AG09309 (cell line): Measurements from ENCODE around the gene ST7.

Experiments
- DNase-seq: peaks from one replicate; pipeline ENCODE4 v3.0.0-alpha.2; 2010; ENCODE audit warnings: low read depth
- H3K4me3 ChIP-seq: 2 replicates; pipeline ENCODE4 v1.5.1; 2011; ENCODE audit warnings: mild to moderate bottlenecking, low read depth, low read length, moderate library complexity; ENCODE audit not compliant: control insufficient read depth
- TF ChIP-seq, protein P1 (sequence below): IDR thresholded peaks from 2 replicates; pipeline ENCODE4 v1.5.1; 2011; ENCODE audit warnings: mild to moderate bottlenecking, low read depth, low read length, inconsistent platforms; ENCODE audit not compliant: insufficient read depth, control insufficient read depth; ENCODE audit errors: missing control alignments

The ST7 gene

DNA sequence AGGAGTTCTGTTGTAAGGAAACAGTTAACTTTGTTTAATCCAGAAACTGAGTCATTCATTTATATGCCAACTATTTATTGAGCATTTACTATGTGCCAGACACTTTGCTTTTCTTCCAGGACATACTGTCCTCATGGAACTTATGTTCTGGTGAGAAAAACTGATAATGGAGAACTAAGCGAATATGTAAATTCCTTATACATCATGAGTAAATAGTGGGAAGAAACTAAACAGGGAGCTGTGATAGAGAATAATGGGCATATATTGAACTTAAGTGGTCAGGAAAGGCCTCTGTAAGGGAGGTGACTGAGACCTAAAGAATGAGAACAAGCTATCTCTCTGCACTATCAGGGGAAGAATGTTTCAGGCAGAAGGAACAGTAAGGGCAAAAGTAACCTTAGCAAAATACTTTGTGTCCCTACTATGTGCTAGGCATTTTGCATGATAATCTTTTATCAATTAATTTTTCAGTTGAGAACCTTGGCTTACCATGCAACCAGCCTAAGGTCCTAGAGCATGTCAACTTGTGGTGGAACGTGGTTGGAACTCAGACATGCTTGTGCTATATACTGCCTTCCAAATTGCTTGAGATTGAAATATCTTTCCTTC lies 45.4 kb downstream of the ST7 start:
- TF ChIP-seq, protein P1, sequence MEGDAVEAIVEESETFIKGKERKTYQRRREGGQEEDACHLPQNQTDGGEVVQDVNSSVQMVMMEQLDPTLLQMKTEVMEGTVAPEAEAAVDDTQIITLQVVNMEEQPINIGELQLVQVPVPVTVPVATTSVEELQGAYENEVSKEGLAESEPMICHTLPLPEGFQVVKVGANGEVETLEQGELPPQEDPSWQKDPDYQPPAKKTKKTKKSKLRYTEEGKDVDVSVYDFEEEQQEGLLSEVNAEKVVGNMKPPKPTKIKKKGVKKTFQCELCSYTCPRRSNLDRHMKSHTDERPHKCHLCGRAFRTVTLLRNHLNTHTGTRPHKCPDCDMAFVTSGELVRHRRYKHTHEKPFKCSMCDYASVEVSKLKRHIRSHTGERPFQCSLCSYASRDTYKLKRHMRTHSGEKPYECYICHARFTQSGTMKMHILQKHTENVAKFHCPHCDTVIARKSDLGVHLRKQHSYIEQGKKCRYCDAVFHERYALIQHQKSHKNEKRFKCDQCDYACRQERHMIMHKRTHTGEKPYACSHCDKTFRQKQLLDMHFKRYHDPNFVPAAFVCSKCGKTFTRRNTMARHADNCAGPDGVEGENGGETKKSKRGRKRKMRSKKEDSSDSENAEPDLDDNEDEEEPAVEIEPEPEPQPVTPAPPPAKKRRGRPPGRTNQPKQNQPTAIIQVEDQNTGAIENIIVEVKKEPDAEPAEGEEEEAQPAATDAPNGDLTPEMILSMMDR, result no peak
- no peak for DNase-seq
- H3K4me3 ChIP-seq, result no peak overlapping the region

DNA sequence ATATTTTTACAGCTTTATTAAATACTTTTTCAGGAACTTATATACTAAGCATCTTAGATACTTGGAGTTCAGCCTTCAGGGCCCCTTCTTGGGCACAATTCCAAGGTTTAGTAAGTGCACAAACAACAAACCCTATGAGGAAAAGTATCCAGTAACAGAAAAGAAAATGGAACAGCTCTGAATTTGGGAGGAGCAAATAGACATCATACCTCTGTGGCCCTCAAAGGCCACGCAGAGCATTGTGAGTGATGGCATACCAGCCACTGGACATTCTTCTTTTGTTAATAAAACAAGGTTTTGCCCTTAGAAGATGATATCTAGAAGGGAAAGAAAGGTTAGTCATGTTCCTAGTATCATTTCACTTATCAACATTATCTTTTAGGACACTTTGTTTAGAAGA lies 46.0 kb downstream of the ST7 start:
- DNase-seq, result no peak
- TF ChIP-seq, protein P1, result no peak

DNA sequence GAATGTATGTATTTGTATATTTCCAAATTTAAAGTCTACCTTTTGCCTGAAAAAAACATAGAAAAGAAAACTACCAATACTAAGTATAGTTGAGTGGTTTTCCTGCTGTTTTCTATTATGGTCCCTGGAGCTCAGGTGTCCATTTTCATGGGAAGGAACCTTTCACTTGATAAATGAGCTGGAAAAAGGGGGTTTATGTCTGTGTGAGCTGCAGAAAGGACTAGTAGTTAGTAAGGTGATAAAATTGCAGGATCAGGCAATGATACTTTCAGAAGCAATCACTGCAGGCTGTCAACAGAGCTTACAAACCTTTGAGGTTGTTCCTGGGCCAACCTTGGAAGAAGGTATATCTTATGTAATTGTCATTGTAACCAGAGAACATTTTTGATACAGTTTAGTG lies 48.0 kb downstream of the ST7 start:
- no peak for DNase-seq
- TF ChIP-seq, protein P1, result no peak
- H3K4me3 ChIP-seq, result no peak overlapping the region

More for the DNA sequence above, 46.0 kb downstream of the ST7 start:
- H3K4me3 ChIP-seq, result no peak overlapping the region

DNA sequence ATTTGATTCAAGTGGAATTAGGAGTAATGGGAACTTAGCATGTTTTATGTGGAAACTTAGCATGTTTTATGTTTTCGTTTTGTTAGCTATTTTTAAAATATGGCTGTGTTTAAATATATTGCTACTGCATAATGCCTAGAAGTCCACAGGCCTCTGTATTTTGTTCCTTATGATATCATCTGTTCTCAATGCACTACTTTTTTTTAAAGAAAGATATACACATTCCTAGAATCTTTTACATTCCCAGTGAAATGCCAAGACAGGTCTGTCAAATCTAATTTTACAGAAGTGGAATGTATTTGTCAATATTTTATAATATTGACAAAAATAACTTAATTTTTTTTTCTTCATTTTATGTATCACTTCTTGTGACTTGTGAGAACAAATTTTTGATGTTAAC lies 51.6 kb downstream of the ST7 start:
- TF ChIP-seq, protein P1, result no peak
- DNase-seq, result no peak
- H3K4me3 ChIP-seq, result no peak overlapping the region

DNA sequence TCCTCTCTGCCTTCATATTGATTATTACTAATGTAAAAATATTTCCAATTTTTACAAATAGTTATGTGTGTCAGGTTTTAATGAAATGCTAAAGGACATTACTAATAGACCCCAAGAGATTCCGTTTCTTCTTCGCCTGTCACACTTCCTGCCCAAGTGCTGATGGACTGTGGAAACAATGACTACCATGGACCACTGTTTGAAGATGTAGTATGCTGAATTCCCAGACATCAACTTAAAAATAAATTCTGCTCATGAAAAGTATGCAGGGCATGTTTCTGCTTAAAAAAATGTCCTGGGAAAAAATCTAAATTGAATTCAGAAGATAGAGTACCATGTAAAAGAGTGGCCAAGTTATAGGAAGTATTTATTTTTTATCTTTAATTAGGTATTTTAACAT lies 52.1 kb downstream of the ST7 start:
- DNase-seq, result no peak
- TF ChIP-seq, protein P1, result no peak
- H3K4me3 ChIP-seq, result no peak overlapping the region

DNA sequence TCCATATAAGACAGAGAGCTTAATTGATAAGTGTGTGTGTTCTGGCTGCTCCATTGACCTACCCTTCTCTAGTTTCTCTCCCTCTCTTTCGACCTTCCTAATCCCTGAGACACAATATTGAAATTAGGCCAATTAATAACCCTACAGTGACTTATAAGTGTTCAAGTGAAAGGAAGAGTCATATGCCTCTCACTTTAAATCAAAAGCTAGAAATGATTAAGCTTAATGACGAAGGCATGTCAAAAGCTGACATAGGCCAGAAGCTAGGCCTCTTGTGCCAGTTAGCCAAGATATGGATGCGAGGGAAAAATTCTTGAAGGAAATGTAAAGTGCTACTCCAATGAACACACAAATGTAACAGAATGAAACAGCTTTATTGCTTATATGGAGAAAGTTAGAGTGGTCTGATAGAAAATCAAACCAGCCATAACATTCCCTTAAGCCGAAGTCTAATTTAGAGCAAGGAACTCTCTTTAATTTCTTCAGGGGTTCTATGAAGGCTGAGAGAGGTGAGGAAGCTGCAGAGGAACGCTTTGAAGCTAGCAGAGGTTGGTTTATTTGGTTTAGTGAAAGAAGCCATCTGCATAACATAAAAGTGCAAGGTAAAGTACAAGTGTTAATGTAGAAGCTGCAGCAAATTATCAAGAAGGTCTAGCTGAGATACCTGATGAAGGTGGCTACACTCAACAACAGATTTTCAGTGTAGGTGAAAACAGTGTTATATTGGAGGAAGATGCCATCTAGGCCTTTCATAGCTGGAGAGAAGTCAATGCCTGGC lies 53.8 kb downstream of the ST7 start:
- H3K4me3 ChIP-seq, result no peak overlapping the region
- TF ChIP-seq, protein P1, result no peak
- DNase-seq, result no peak
